GM21717 (cell line): Measurements from ENCODE around the gene C22orf23.

Experiments used
- ATAC-seq: cut with Tn5 transposase; IDR thresholded peaks from one replicate; pipeline ENCODE4 v1.9.1; 2021; ENCODE audit warnings: mild to moderate bottlenecking, moderate library complexity; ENCODE audit not compliant: unreplicated experiment

C22orf23 gene

GRCh38 chr22:37905534-37906363, 47.7 kb downstream of the C22orf23 start, which contains the start of gene MICALL1:
TSS of gene MICALL1 (plus strand) at chr22:37906297. CDS start at chr22:37906423, 126 bp downstream.
- ATAC-seq: peak; percentile 73

GRCh38 chr22:37904572-37905533, 48.5 kb downstream of the C22orf23 start:
- ATAC-seq: no peak

- ATAC-seq: no peak
Observed at GRCh38 chr22:37898441-37899181, 54.8 kb downstream of the C22orf23 start.

- ATAC-seq: no peak
Observed at GRCh38 chr22:37897807-37898206, 55.6 kb downstream of the C22orf23 start.

GRCh38 chr22:37896939-37897338, 56.5 kb downstream of the C22orf23 start:
- no peak for ATAC-seq

GRCh38 chr22:37896181-37896592, 57.2 kb downstream of the C22orf23 start:
- peak; percentile 59 for ATAC-seq

- no peak for ATAC-seq
Observed at GRCh38 chr22:37894939-37895670, 58.3 kb downstream of the C22orf23 start.

- no peak for ATAC-seq
Observed at GRCh38 chr22:37893583-37893983, 59.8 kb downstream of the C22orf23 start.
